SHP77 (cell line): ENCODE results near the gene DGKI.

Source experiments
- DNase-seq, 2 experiments: peaks; one replicate each; lab custom pipeline; 2025; lab: John Stamatoyannopoulos, UW

The DGKI gene

GRCh38 chr7:137343281-137343841 lies 503.4 kb downstream of the DGKI start, which contains the start of gene PTN:
PTN (minus strand) TSS chr7:137343733; CDS start chr7:137254973, 88,760 bp downstream.
- DNase-seq, result no peak

GRCh38 chr7:137342828-137343261 lies 503.9 kb downstream of the DGKI start:
- DNase-seq, result no peak

- no peak for DNase-seq
These were observed 504.5 kb downstream of the DGKI start for GRCh38 chr7:137342265-137342664.

GRCh38 chr7:137337902-137338301 lies 508.9 kb downstream of the DGKI start:
- no peak for DNase-seq

GRCh38 chr7:137335814-137336213 lies 511.0 kb downstream of the DGKI start:
- no peak for DNase-seq

- no peak for DNase-seq
These were observed 515.4 kb downstream of the DGKI start for GRCh38 chr7:137331378-137331777.
